Smooth muscle cell (in vitro differentiated cells): ENCODE data around the gene FBXO10. TPM values are rescaled to one million over a fixed set of nuclear protein-coding genes. Genes with fewer than 3 reads are reported as not detected.

Experiments
- DNase-seq: peaks from one replicate; lab custom pipeline; 2025; ENCODE audit not compliant: unreplicated experiment; lab: John Stamatoyannopoulos, UW
- H2AFZ ChIP-seq: fragments of 200-600 bp; sonication (generic); 2 replicates; pipeline ENCODE4 v1.6.0; 2016; ENCODE audit warnings: antibody characterized with exemption, low read depth, mild to moderate bottlenecking
- H3F3A ChIP-seq: fragments of 200-600 bp; sonication (generic); 2 replicates; pipeline ENCODE4 v1.6.0; 2017; ENCODE audit warnings: antibody characterized with exemption, low read depth
- H3K27ac ChIP-seq: fragments of 200-600 bp; sonication (generic); 2 replicates; pipeline ENCODE4 v1.5.1; 2016; ENCODE audit warnings: low read depth, mild to moderate bottlenecking
- H3K27me3 ChIP-seq: fragments of 200-600 bp; sonication (generic); 2 replicates; pipeline ENCODE4 v1.6.1; 2016; ENCODE audit warnings: low read depth, mild to moderate bottlenecking
- H3K36me3 ChIP-seq: fragments of 200-600 bp; sonication (generic); 2 replicates; pipeline ENCODE4 v1.5.1; 2016; ENCODE audit warnings: low read depth
- H3K4me1 ChIP-seq: fragments of 200-600 bp; sonication (generic); 2 replicates; pipeline ENCODE4 v1.5.1; 2016; ENCODE audit warnings: low read depth
- H3K4me2 ChIP-seq: fragments of 200-600 bp; sonication (generic); 2 replicates; pipeline ENCODE4 v1.6.0; 2016; ENCODE audit warnings: mild to moderate bottlenecking
- H3K4me3 ChIP-seq: fragments of 200-600 bp; sonication (generic); 2 replicates; pipeline ENCODE4 v1.5.1; 2016; ENCODE audit warnings: mild to moderate bottlenecking
- H3K79me2 ChIP-seq: fragments of 200-600 bp; sonication (generic); 2 replicates; pipeline ENCODE4 v1.6.0; 2016; ENCODE audit warnings: low read depth, mild to moderate bottlenecking
- H3K9ac ChIP-seq: fragments of 200-600 bp; sonication (generic); 2 replicates; pipeline ENCODE4 v1.6.0; 2016; ENCODE audit warnings: low read depth
- H3K9me3 ChIP-seq: fragments of 200-600 bp; sonication (generic); replicated peaks from 2 replicates; pipeline ENCODE4 v1.5.1; 2016; ENCODE audit warnings: low read depth
- H4K20me1 ChIP-seq: fragments of 200-600 bp; sonication (generic); 2 replicates; pipeline ENCODE4 v1.6.0; 2016; ENCODE audit warnings: low read depth
- CTCF ChIP-seq: fragments of 200-600 bp; sonication (generic); IDR thresholded peaks from 2 replicates; pipeline ENCODE4 v1.5.1; 2017; ENCODE audit warnings: borderline replicate concordance, mild to moderate bottlenecking, antibody characterized with exemption; ENCODE audit not compliant: insufficient read depth, poor library complexity, severe bottlenecking
- WGBS: methylation state at CpG from one replicate; pipeline ENCODE4 v1.1.7; 2016; ENCODE audit warnings: low lambda C conversion rate; 5-methylcytosine and 5-hydroxymethylcytosine counted together
- polyA plus RNA-seq: library from polyadenylated mRNA; unstranded; fragments of >200 nt; fragmentation: Nextera tagmentation; extraction: Ambion mirVana; gene quantifications from 2 replicates; pipeline ENCODE4 v1.2.1, GENCODE V29; 2016
- total RNA-seq: library from RNA; depleted of rRNA; stranded (reverse); fragments of >200 nt; gene quantifications from 2 replicates; pipeline ENCODE4 v1.2.3, GENCODE V29; 2014

FBXO10 gene
- total and polyA plus RNA-seq, 2 experiments from 2014 or later: 3.5 to 7.0 TPM

- no peaks in the 10 kb centered on the region for H3K79me2 ChIP-seq
- no peak overlapping the region for H3K4me3 ChIP-seq
- H2AFZ ChIP-seq: no peak overlapping the region
- 93% methylated on average over 18 of the region's 18 CpGs for WGBS
- H3K4me1 ChIP-seq: no peaks in the 10 kb centered on the region
- H3F3A ChIP-seq: no peaks in the 10 kb centered on the region
- H4K20me1 ChIP-seq: no peaks in the 10 kb centered on the region
- no peaks in the 10 kb centered on the region for H3K36me3 ChIP-seq
- DNase-seq: no peak
- H3K9ac ChIP-seq: no peak overlapping the region
- no peaks in the 10 kb centered on the region for H3K9me3 ChIP-seq
- TF ChIP-seq CTCF: no peak
- H3K27ac ChIP-seq: no peak overlapping the region
- no peaks in the 10 kb centered on the region for H3K27me3 ChIP-seq
- no peak overlapping the region for H3K4me2 ChIP-seq
Observed at GRCh38 chr9:37528652-37529471, 47.3 kb downstream of the FBXO10 start.

GRCh38 chr9:37523916-37524315, 52.3 kb downstream of the FBXO10 start:
- H3K79me2 ChIP-seq: no peaks in the 10 kb centered on the region
- H3F3A ChIP-seq: no peaks in the 10 kb centered on the region
- no peak overlapping the region for H3K27ac ChIP-seq
- H3K27me3 ChIP-seq: no peaks in the 10 kb centered on the region
- TF ChIP-seq CTCF: no peak
- no peak for DNase-seq
- H3K4me1 ChIP-seq: no peaks in the 10 kb centered on the region
- no peaks in the 10 kb centered on the region for H3K36me3 ChIP-seq
- no peaks in the 10 kb centered on the region for H4K20me1 ChIP-seq
- 97% methylated on average over 6 of the region's 6 CpGs for WGBS
- no peak overlapping the region for H3K4me2 ChIP-seq
- no peaks in the 10 kb centered on the region for H3K9me3 ChIP-seq
- no peak overlapping the region for H2AFZ ChIP-seq
- H3K4me3 ChIP-seq: no peak overlapping the region
- H3K9ac ChIP-seq: no peak overlapping the region

GRCh38 chr9:37522971-37523370, 53.2 kb downstream of the FBXO10 start:
- Histone ChIP-seq H3K36me3 (no peaks in the 10 kb centered on the region), H3K9me3 (no peaks in the 10 kb centered on the region), H3K4me1 (no peaks in the 10 kb centered on the region), H3F3A (no peaks in the 10 kb centered on the region), H3K9ac (no peak overlapping the region), H3K4me3 (no peak overlapping the region), H3K4me2 (no peak overlapping the region), H4K20me1 (no peaks in the 10 kb centered on the region), H3K79me2 (no peaks in the 10 kb centered on the region), H2AFZ (no peak overlapping the region), H3K27me3 (no peaks in the 10 kb centered on the region), H3K27ac (no peak overlapping the region)
- no peak for TF ChIP-seq CTCF
- no peak for DNase-seq
- 94% methylated on average over 2 of the region's 2 CpGs for WGBS

- H3K9ac ChIP-seq: no peak overlapping the region
- no peak overlapping the region for H3K27ac ChIP-seq
- no peaks in the 10 kb centered on the region for H3F3A ChIP-seq
- H4K20me1 ChIP-seq: no peaks in the 10 kb centered on the region
- H3K27me3 ChIP-seq: no peaks in the 10 kb centered on the region
- H2AFZ ChIP-seq: no peak overlapping the region
- no peaks in the 10 kb centered on the region for H3K9me3 ChIP-seq
- no peak overlapping the region for H3K4me2 ChIP-seq
- no peak for DNase-seq
- no peaks in the 10 kb centered on the region for H3K36me3 ChIP-seq
- 98% methylated on average over 10 of the region's 10 CpGs for WGBS
- TF ChIP-seq CTCF: no peak
- H3K4me1 ChIP-seq: no peaks in the 10 kb centered on the region
- H3K4me3 ChIP-seq: no peak overlapping the region
- H3K79me2 ChIP-seq: no peaks in the 10 kb centered on the region
Observed at GRCh38 chr9:37521111-37521510, 55.1 kb downstream of the FBXO10 start.
